Measurements from ENCODE around the gene PLPP4.

The PLPP4 gene

DNA sequence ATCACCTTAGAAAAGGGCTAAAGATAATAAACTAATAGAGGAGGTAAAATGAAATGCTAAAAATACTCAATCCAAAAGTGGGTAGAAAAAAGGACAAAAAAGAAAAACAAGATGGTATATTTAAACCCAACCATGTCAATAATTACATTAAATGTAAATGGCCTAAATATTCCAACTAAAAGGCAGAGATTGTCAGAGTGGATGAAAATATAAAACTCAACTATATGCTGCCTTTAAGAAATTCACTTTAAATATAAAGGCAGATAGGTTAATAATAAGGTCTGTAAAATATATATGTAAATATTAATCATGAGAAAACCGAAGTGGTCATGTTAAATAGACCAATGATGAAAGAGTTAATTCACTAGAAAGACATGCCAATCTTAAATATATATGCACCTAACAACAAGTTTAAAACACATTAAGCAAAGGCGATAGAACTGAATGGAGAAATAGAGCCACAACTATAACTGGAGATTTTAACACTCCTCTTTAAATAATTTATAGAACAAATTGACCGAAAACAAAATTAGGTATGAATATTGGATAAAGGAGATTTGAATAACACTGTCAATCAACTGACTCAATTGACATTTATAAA is 159.4 kb downstream of the PLPP4 start:
- DNase-seq: no peak

- no peak for DNase-seq
These were observed 171.2 kb downstream of the PLPP4 start for GRCh38 chr10:120628197-120628596.

DNA sequence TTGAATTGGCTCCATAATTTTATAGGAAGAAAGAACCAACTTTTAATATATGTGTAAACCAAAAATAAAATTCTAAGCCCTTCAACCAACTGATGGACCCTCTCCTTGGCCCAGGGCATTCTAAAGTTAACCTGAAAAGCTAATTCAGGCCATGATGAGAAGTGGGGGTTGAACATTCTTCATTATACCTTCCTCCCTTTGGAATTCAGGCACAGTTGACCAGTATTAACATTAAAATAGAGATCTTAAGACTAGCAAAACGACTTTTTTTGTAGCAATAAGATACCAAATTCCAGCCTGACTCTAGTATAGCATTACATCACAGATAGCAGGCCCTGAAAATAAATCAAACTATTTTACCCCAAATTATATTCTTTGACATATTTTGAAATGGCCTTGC is 173.2 kb downstream of the PLPP4 start:
- no peak for DNase-seq

DNA sequence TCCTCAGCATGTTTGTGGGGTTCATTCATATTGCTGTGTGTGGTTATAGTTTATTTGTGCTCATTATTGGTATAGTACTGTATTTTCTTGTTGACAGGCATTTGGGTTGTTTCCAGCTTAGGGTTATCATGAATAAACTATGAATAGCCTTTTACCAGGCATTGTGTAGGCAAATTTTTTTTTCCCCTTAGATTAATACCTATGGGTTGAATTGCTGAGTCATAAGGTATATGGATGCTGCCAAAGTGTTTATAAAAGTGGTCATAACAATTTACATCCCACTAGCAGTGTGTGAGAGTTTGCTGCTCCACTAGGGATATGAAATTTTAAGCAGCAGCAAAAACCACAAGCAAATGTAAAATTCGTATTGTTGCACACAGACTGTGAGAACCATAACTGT is 175.0 kb downstream of the PLPP4 start:
- DNase-seq: no peak

- no peak for DNase-seq
These were observed 175.9 kb downstream of the PLPP4 start for GRCh38 chr10:120632942-120633341.

DNA sequence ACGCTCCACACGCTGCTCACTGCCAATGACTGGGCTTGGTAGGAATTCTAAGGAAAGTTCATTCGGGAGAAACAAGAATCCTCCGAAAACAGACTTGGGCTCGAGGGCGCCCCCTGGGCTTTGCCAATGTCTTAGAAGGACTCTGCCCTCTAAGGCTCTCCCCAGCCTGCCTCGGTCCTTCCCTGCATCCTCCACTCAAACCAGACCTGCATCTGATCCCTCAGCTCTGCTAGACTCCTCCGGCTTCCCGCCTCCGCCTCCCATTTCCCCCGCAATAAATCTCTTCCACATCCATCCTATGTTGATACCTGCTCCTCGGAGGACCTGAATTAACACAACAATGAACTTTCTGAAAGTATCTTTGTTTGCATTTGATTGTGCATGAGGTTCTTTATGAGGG is 177.6 kb downstream of the PLPP4 start:
- no peak for DNase-seq
